Epithelial cell of prostate (primary cell): ENCODE data around the gene CCR7.
A peak's percentile ranks its signal among the peaks of the same experiment; 100 is the strongest.

Source experiments
- DNase-seq: peaks from one replicate; pipeline ENCODE4 v3.0.0-alpha.2; 2011; ENCODE audit warnings: low read depth, low spot score
- H3K27ac ChIP-seq: fragments of 450-650 bp; 2 replicates; pipeline ENCODE4 v1.5.1; 2017; ENCODE audit warnings: mild to moderate bottlenecking

The CCR7 gene

GRCh38 chr17:40563220-40564052 is 1.8 kb downstream of the CCR7 start:
- H3K27ac ChIP-seq: no peak overlapping the region
- no peak for DNase-seq

- no peak for DNase-seq
- no peak overlapping the region for H3K27ac ChIP-seq
Observed at GRCh38 chr17:40562838-40563219, 2.4 kb downstream of the CCR7 start.

GRCh38 chr17:40561871-40562611 is 3.2 kb downstream of the CCR7 start:
- H3K27ac ChIP-seq: no peak overlapping the region
- DNase-seq: no peak

- H3K27ac ChIP-seq: no peak overlapping the region
Observed at GRCh38 chr17:40561294-40561870, 3.9 kb downstream of the CCR7 start.

GRCh38 chr17:40560592-40561293 is 4.5 kb downstream of the CCR7 start:
- H3K27ac ChIP-seq: peak overlapping the region; percentile 37
- no peak for DNase-seq

More at GRCh38 chr17:40561294-40561870, 3.9 kb downstream of the CCR7 start:
- DNase-seq: no peak

- peak; percentile 55 for DNase-seq
- H3K27ac ChIP-seq: peak overlapping the region; percentile 37
Observed at GRCh38 chr17:40559954-40560591, 5.2 kb downstream of the CCR7 start.

- DNase-seq: no peak
- H3K27ac ChIP-seq: peak overlapping the region; percentile 37
Observed at GRCh38 chr17:40559564-40559916, 5.7 kb downstream of the CCR7 start.

- H3K27ac ChIP-seq: no peak overlapping the region
- DNase-seq: no peak
Observed at GRCh38 chr17:40558890-40559563, 6.2 kb downstream of the CCR7 start.

GRCh38 chr17:40558300-40558889 is 6.9 kb downstream of the CCR7 start:
- DNase-seq: no peak
- H3K27ac ChIP-seq: no peak overlapping the region

- no peak overlapping the region for H3K27ac ChIP-seq
- no peak for DNase-seq
Observed at GRCh38 chr17:40557531-40558299, 7.6 kb downstream of the CCR7 start.

- no peak overlapping the region for H3K27ac ChIP-seq
Observed at GRCh38 chr17:40556884-40557414, 8.3 kb downstream of the CCR7 start.

GRCh38 chr17:40556198-40556661 is 9.0 kb downstream of the CCR7 start:
- no peak for DNase-seq
- no peak overlapping the region for H3K27ac ChIP-seq

More at GRCh38 chr17:40556884-40557414, 8.3 kb downstream of the CCR7 start:
- DNase-seq: no peak

GRCh38 chr17:40555296-40556190 is 9.7 kb downstream of the CCR7 start:
- DNase-seq: no peak
- no peak overlapping the region for H3K27ac ChIP-seq

GRCh38 chr17:40554646-40555295 is 10.5 kb downstream of the CCR7 start:
- DNase-seq: no peak
- H3K27ac ChIP-seq: no peak overlapping the region

GRCh38 chr17:40553694-40554534 is 11.4 kb downstream of the CCR7 start:
- DNase-seq: no peak

More at GRCh38 chr17:40553694-40554534, 11.4 kb downstream of the CCR7 start:
- H3K27ac ChIP-seq: no peak overlapping the region
